ENCODE results near the gene SCFD2.
A peak's percentile ranks its signal among the peaks of the same experiment; 100 is the strongest.

Gene SCFD2

GRCh38 chr4:53026233-53026632, 339.6 kb downstream of the SCFD2 start:
- Mint-ChIP-seq H3K27ac (no peak overlapping the region), H3K36me3 (ENCODE audit: low read depth) (no peaks in the 10 kb centered on the region), H3K9me3 (peaks cover 6% of the 10 kb centered on the region), H3K4me3 (no peak overlapping the region), H3K4me1 (ENCODE audit: low read depth) (no peaks in the 10 kb centered on the region), H3K27me3 (ENCODE audit: low read depth) (no peaks in the 10 kb centered on the region)
- DNase-seq (ENCODE audit: low spot score): no peak

GRCh38 chr4:53023677-53024299, 342.1 kb downstream of the SCFD2 start:
- DNase-seq (ENCODE audit: low spot score): no peak
- H3K4me3 Mint-ChIP-seq: no peak overlapping the region
- no peaks in the 10 kb centered on the region for H3K36me3 Mint-ChIP-seq (ENCODE audit: low read depth)
- H3K4me1 Mint-ChIP-seq (ENCODE audit: low read depth): no peaks in the 10 kb centered on the region
- H3K9me3 Mint-ChIP-seq: no peaks in the 10 kb centered on the region
- H3K27ac Mint-ChIP-seq: no peak overlapping the region
- H3K27me3 Mint-ChIP-seq (ENCODE audit: low read depth): no peaks in the 10 kb centered on the region

- Mint-ChIP-seq H3K9me3 (no peaks in the 10 kb centered on the region), H3K27ac (no peak overlapping the region), H3K4me1 (ENCODE audit: low read depth) (no peaks in the 10 kb centered on the region), H3K36me3 (ENCODE audit: low read depth) (no peaks in the 10 kb centered on the region), H3K4me3 (no peak overlapping the region), H3K27me3 (ENCODE audit: low read depth) (no peaks in the 10 kb centered on the region)
- no peak for DNase-seq (ENCODE audit: low spot score)
Observed at GRCh38 chr4:53022513-53023100, 343.3 kb downstream of the SCFD2 start.

GRCh38 chr4:53021754-53022512, 343.9 kb downstream of the SCFD2 start:
- Mint-ChIP-seq H3K36me3 (ENCODE audit: low read depth) (no peaks in the 10 kb centered on the region), H3K4me3 (no peak overlapping the region), H3K27me3 (ENCODE audit: low read depth) (no peaks in the 10 kb centered on the region), H3K9me3 (no peaks in the 10 kb centered on the region), H3K27ac (no peak overlapping the region), H3K4me1 (ENCODE audit: low read depth) (no peaks in the 10 kb centered on the region)
- DNase-seq (ENCODE audit: low spot score): no peak

GRCh38 chr4:53019485-53020382, 346.1 kb downstream of the SCFD2 start:
- no peak overlapping the region for H3K27ac Mint-ChIP-seq
- H3K36me3 Mint-ChIP-seq (ENCODE audit: low read depth): no peaks in the 10 kb centered on the region
- no peaks in the 10 kb centered on the region for H3K27me3 Mint-ChIP-seq (ENCODE audit: low read depth)
- H3K4me3 Mint-ChIP-seq: no peak overlapping the region
- no peak for DNase-seq (ENCODE audit: low spot score)
- no peaks in the 10 kb centered on the region for H3K4me1 Mint-ChIP-seq (ENCODE audit: low read depth)
- no peaks in the 10 kb centered on the region for H3K9me3 Mint-ChIP-seq

- H3K36me3 Mint-ChIP-seq (ENCODE audit: low read depth): no peaks in the 10 kb centered on the region
- no peak overlapping the region for H3K4me3 Mint-ChIP-seq
Observed at GRCh38 chr4:53018471-53018870, 347.4 kb downstream of the SCFD2 start.

GRCh38 chr4:53016099-53016820, 349.6 kb downstream of the SCFD2 start:
- Mint-ChIP-seq H3K4me1 (ENCODE audit: low read depth) (peaks cover 21% of the 10 kb centered on the region), H3K9me3 (no peaks in the 10 kb centered on the region), H3K36me3 (ENCODE audit: low read depth) (peaks cover 1% of the 10 kb centered on the region), H3K4me3 (no peak overlapping the region), H3K27me3 (ENCODE audit: low read depth) (no peaks in the 10 kb centered on the region), H3K27ac (no peak overlapping the region)
- DNase-seq (ENCODE audit: low spot score): no peak

More at GRCh38 chr4:53018471-53018870, 347.4 kb downstream of the SCFD2 start:
- Mint-ChIP-seq H3K4me1 (ENCODE audit: low read depth) (peaks cover 3% of the 10 kb centered on the region), H3K27ac (no peak overlapping the region), H3K9me3 (no peaks in the 10 kb centered on the region), H3K27me3 (ENCODE audit: low read depth) (no peaks in the 10 kb centered on the region)
- no peak for DNase-seq (ENCODE audit: low spot score)

GRCh38 chr4:53015681-53016080, 350.2 kb downstream of the SCFD2 start:
- Mint-ChIP-seq H3K4me3 (no peak overlapping the region), H3K4me1 (ENCODE audit: low read depth) (peaks cover 25% of the 10 kb centered on the region), H3K27me3 (ENCODE audit: low read depth) (no peaks in the 10 kb centered on the region), H3K36me3 (ENCODE audit: low read depth) (peaks cover 1% of the 10 kb centered on the region), H3K9me3 (no peaks in the 10 kb centered on the region), H3K27ac (no peak overlapping the region)
- no peak for DNase-seq (ENCODE audit: low spot score)

- Mint-ChIP-seq H3K27me3 (ENCODE audit: low read depth) (no peaks in the 10 kb centered on the region), H3K4me1 (ENCODE audit: low read depth) (peaks cover 29% of the 10 kb centered on the region), H3K4me3 (no peak overlapping the region), H3K9me3 (no peaks in the 10 kb centered on the region), H3K27ac (no peak overlapping the region), H3K36me3 (ENCODE audit: low read depth) (peaks cover 1% of the 10 kb centered on the region)
- DNase-seq (ENCODE audit: low spot score): no peak
Observed at GRCh38 chr4:53014881-53015280, 351.0 kb downstream of the SCFD2 start.

- DNase-seq (ENCODE audit: low spot score): no peak
- Mint-ChIP-seq H3K27ac (no peak overlapping the region), H3K4me1 (ENCODE audit: low read depth) (peaks cover 33% of the 10 kb centered on the region), H3K4me3 (no peak overlapping the region), H3K27me3 (ENCODE audit: low read depth) (no peaks in the 10 kb centered on the region), H3K36me3 (ENCODE audit: low read depth) (peaks cover 1% of the 10 kb centered on the region), H3K9me3 (no peaks in the 10 kb centered on the region)
Observed at GRCh38 chr4:53013873-53014775, 351.7 kb downstream of the SCFD2 start.

GRCh38 chr4:53012738-53013137, 353.1 kb downstream of the SCFD2 start:
- peaks cover 33% of the 10 kb centered on the region for H3K4me1 Mint-ChIP-seq (ENCODE audit: low read depth)
- no peaks in the 10 kb centered on the region for H3K27me3 Mint-ChIP-seq (ENCODE audit: low read depth)
- DNase-seq (ENCODE audit: low spot score): no peak
- peaks cover 1% of the 10 kb centered on the region for H3K36me3 Mint-ChIP-seq (ENCODE audit: low read depth)
- peak overlapping the region; percentile 74 for H3K27ac Mint-ChIP-seq
- peak overlapping the region; percentile 75 for H3K4me3 Mint-ChIP-seq
- H3K9me3 Mint-ChIP-seq: no peaks in the 10 kb centered on the region

GRCh38 chr4:53011259-53011905, 354.5 kb downstream of the SCFD2 start:
- DNase-seq (ENCODE audit: low spot score): no peak
- H3K9me3 Mint-ChIP-seq: no peaks in the 10 kb centered on the region
- no peak overlapping the region for H3K27ac Mint-ChIP-seq
- peaks cover 33% of the 10 kb centered on the region for H3K4me1 Mint-ChIP-seq (ENCODE audit: low read depth)
- no peak overlapping the region for H3K4me3 Mint-ChIP-seq
- H3K36me3 Mint-ChIP-seq (ENCODE audit: low read depth): peaks cover 1% of the 10 kb centered on the region
- H3K27me3 Mint-ChIP-seq (ENCODE audit: low read depth): no peaks in the 10 kb centered on the region
